Measurements from ENCODE around the gene LDLRAD2. TPM values are rescaled to one million over a fixed set of nuclear protein-coding genes. Genes with fewer than 3 reads are reported as not detected.

The LDLRAD2 gene
- total RNA-seq, 1 donor from 2014 or later, result 0.38 TPM

GRCh38 chr1:21860971-21861370, 48.9 kb downstream of the LDLRAD2 start:
- no peak for ATAC-seq
- H3K9me3 ChIP-seq, result no peaks in the 10 kb centered on the region
- no peak overlapping the region for H3K4me3 ChIP-seq
- intact Hi-C loops (cut with DNase I), result no loop called here
- H3K27me3 ChIP-seq, result no peaks in the 10 kb centered on the region
- H3K36me3 ChIP-seq, result peaks cover 83% of the 10 kb centered on the region
- TF ChIP-seq CTCF (IDR thresholded peaks at IDR 0.05), result no peak
- no peak for DNase-seq
- H3K27ac ChIP-seq, result no peak overlapping the region
- no peaks in the 10 kb centered on the region for H3K4me1 ChIP-seq

GRCh38 chr1:21861602-21862429, 49.8 kb downstream of the LDLRAD2 start:
- DNase-seq (no peak), ATAC-seq (no peak)
- no peak overlapping the region for H3K4me3 ChIP-seq
- intact Hi-C loops (cut with DNase I), result no loop called here
- H3K9me3 ChIP-seq, result no peaks in the 10 kb centered on the region
- no peaks in the 10 kb centered on the region for H3K27me3 ChIP-seq
- H3K4me1 ChIP-seq, result no peaks in the 10 kb centered on the region
- TF ChIP-seq CTCF (IDR thresholded peaks at IDR 0.05), result no peak
- no peak overlapping the region for H3K27ac ChIP-seq
- H3K36me3 ChIP-seq, result peaks cover 74% of the 10 kb centered on the region

- peaks cover 61% of the 10 kb centered on the region for H3K36me3 ChIP-seq
- intact Hi-C loops (cut with DNase I), result no loop called here
- DNase-seq (no peak), ATAC-seq (peak; percentile 7)
- no peaks in the 10 kb centered on the region for H3K9me3 ChIP-seq
- H3K4me1 ChIP-seq, result no peaks in the 10 kb centered on the region
- H3K27ac ChIP-seq, result no peak overlapping the region
- no peaks in the 10 kb centered on the region for H3K27me3 ChIP-seq
- no peak overlapping the region for H3K4me3 ChIP-seq
- no peak for TF ChIP-seq CTCF (IDR thresholded peaks at IDR 0.05)
These were observed 51.9 kb downstream of the LDLRAD2 start for GRCh38 chr1:21863981-21864380.

GRCh38 chr1:21864730-21865129, 52.7 kb downstream of the LDLRAD2 start:
- H3K36me3 ChIP-seq, result peaks cover 55% of the 10 kb centered on the region
- DNase-seq (no peak), ATAC-seq (no peak)

GRCh38 chr1:21865609-21865942, 53.5 kb downstream of the LDLRAD2 start:
- intact Hi-C loops (cut with DNase I), result no loop called here
- Histone ChIP-seq H3K27me3 (no peaks in the 10 kb centered on the region), H3K27ac (no peak overlapping the region), H3K9me3 (no peaks in the 10 kb centered on the region), H3K4me1 (no peaks in the 10 kb centered on the region), H3K4me3 (no peak overlapping the region), H3K36me3 (peaks cover 54% of the 10 kb centered on the region)
- TF ChIP-seq CTCF (IDR thresholded peaks at IDR 0.05), result no peak
- no peak for ATAC-seq
- no peak for DNase-seq

More at GRCh38 chr1:21864730-21865129, 52.7 kb downstream of the LDLRAD2 start:
- Histone ChIP-seq H3K9me3 (no peaks in the 10 kb centered on the region), H3K27me3 (no peaks in the 10 kb centered on the region), H3K4me1 (no peaks in the 10 kb centered on the region), H3K27ac (no peak overlapping the region), H3K4me3 (no peak overlapping the region)
- intact Hi-C loops (cut with DNase I), result no loop called here
- TF ChIP-seq CTCF (IDR thresholded peaks at IDR 0.05), result no peak

Measured in upper lobe of right lung (tissue), 1 donor.